DMS153 (cell line): ENCODE results near the gene PDLIM1.
A peak's percentile ranks its signal among the peaks of the same experiment; 100 is the strongest.

ENCODE experiments used
- DNase-seq: peaks from one replicate; lab custom pipeline; 2025; lab: John Stamatoyannopoulos, UW

Gene PDLIM1

DNA sequence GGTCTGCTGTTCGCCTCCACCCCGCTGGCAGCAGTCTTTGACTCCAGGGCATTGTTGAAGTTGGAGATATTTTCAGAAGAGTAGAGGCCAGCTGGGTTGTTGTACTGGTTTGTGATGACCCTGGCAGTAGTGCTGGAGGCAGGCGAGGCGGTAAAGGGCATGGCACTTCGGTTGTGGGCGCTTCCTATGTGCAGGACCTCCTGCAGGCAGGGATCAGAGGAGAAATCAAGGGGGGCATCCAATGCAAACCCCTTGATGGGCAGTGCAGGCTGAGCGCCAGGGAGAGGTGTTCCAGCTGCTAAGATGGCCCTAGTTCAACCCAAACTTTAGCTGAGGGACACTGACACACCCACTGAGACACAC, 27.0 kb downstream of the PDLIM1 start:
- no peak for DNase-seq

DNA sequence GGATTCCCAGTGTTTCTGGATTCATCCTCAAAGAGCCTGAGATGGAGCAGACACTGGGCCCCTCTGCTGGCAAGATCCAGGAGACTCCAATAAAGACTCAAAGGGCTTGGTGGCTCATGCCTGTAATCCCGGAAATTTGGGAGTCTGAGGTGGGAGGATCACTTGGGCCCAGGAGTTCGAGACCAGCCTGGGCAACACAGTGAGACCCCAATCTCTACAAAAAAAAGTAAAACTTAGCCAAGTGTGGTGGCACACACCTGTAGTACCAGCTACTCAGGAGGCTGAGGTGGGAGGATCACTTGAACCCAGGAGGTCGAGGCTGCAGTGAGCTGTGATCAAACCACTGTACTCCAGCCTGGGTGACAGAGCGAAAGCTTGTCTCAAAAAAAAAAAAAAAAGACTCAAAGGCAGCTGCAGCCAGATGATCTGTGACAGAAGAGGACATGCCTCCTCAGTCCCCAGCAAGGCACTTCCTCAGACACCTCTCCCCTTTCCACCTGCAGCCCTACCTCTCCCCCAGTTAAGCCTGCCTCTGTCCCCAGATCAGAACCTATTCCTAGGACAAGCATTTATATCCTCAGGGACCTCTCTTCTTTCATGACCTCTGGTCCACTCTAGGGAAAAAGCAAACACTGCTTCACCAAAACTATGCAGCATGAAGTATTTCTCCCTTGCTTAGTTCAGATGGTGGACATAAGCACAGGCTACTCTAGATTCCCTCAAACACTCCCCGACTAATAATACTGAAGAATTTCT, 27.9 kb downstream of the PDLIM1 start:
- no peak for DNase-seq

DNA sequence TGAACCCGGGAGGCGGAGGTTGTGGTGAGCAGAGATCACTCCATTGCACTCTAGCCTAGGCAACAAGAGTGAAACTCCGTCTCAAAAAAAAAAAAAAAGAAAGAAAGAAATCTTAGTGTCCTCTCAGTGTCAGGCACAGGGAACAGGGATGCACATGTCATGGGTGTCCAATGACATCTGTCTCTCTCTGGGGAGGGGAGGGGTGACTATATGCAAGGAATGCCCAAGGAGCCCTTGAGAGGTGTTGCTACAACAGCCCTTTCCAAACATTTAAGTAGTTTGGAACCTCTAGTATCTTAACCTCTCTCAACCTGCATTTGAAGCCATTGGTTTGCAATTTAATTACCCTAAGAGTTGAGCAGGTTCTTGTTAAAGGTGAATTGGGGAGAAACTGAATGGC, 28.9 kb downstream of the PDLIM1 start:
- no peak for DNase-seq

DNA sequence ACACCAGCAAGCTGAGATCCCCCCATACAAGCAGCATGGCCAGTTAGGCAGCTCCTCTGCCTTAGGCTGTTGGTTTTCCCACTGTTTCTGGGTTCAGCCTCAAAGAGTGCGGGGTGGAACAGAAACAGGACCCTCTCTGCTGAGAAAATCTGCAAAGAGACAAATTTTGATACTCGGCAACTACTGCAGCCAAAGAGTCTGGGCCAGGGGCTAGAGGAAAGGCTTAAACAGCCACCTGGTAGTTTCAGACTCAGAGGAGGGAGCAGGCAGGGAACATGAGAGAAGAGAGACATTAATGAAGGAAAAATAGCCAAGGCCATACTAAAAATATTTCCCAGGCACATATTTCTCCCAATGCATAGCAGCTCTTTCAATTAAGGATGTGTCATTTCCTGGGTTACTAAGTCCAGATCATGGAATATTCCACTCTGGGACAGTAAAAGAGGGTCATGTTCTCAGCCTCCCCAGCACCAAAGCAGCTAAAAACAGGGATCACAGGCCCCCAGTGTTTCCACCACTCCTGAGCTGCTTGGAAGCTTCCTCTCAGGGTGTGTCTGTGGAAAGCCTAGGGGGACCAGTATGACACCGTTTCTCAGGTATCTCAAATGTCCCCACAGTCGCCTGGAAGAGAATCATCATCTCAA, 29.8 kb downstream of the PDLIM1 start:
- DNase-seq = no peak

DNA sequence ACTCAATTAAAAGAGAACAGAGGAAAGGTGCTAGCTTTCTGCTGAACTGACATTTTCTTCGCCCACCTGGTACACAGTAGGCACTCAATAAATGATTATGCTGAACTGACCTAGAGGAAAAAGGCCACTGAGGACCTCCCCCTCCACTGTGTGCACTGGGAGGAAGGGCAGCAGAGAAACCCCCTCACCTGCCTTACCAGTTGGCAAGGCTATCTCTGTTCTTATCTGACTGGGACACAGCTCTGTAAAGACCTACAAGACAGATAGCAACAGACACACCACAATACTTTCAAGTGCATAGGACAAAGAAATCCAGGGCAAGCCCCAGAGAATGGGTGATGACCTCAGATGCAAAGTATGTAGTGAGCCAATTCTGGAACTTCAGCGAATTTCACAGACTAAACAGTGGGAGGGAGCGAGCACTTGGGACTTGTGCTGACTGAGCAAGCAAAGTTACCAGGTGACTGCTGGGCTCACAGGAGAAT, 30.4 kb downstream of the PDLIM1 start:
- DNase-seq = no peak

DNA sequence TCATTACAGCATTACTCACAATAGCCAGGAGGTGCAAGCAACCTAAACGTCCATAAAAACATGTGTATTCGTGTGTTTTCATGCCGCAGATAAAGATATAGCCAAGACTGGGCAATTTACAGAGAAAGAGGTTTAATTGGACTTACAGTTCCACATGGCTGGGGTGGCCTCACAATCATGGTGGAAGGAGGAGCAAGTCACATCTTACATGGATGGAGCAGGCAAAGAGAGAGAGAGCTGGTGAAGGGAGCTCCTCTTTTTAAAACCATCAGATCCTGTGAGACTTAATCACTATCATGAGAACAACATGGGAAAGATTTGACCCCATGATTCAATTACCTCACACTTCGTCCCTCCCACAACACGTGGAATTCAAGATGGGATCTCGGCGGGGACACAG, 33.0 kb downstream of the PDLIM1 start:
- no peak for DNase-seq

DNA sequence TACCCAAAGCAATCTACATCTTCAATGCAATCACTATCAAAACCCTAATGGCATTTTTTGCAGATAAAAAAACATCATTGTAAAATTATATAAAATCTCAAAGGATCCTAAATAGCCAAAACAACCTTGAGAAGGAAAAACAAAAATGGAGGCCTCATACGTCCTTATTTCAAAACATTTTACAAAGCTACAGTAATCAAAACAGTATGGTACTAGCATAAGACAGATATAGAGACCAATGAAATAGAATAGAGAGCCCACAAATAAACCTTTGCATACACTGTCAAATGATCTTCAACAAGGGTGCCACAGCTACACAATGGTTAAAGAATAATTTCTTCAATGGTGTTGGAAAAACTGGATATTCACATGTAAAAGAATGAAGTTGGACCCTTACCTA, 34.5 kb downstream of the PDLIM1 start:
- no peak for DNase-seq

DNA sequence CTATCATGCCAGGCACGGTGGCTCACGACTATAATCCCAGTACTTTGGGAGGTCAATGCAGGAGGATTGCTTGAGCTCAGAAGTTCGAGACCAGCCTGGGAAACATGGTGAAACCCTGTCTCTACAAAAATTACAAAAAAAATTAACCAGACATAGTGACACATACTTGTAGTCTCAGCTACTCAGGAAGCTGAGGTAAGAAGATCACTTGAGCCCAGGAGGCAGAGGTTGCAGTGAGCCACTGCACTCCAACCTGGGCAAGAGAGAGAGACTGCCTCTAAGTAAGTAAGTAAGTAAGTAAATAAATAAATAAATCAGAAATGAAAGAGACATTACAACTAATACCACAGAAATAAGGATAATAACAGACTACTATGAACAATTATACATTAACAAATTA, 36.2 kb downstream of the PDLIM1 start:
- DNase-seq = no peak

DNA sequence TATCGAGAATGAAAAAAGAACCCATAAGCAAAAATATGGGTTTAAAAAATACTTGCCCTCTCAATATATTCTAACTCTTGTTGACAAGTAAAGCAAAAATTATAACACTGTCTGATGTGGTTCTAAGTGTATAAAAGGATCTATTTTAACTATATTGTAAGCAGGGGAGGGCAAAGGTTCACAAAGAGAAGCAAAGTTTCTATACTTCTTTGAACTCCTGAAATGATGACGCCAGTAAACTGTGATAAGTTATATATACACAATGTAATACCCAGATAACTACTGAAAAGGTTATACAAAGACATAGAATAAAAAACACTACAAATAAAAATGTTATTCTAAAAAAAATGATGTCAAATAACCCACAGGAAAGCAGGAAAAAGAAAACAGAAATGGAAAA, 37.1 kb downstream of the PDLIM1 start:
- no peak for DNase-seq

DNA sequence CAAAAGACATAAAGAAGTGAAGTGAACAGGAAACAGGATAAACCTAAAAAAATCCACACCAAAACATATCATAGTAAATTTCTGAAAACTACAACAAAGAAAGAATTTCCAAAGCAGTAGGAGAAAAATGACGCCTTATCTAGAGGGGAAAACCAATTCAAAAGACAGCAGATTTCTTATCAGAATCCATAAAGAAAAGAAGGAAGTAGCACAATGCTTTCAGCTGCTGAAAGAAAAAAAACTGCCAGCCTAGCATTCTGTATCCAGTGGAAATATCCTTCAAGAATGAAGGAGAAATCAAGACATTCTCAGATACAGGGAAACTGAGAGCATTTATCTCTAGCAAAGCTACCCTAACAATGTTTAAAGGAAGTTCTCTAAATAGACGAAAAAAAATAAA, 37.8 kb downstream of the PDLIM1 start:
- no peak for DNase-seq

DNA sequence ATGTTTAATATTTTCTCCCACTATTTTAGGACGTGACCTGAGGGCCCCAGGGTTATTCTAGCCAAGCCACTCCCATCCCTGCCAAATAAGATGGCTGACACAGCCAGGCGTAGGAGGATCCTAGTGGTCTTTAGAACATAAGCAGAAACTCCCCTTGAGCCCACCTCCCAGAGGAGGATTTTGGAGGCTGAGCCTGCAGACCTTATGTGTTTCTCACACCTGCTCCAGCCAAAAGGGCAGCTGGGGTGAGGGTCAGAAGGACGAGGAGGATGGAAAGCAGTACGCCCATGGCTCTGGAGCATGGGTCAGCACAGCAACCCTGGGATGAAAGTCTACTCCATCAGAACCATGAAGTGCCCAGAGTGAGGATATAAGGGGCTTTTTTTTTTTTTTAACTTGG, 39.9 kb downstream of the PDLIM1 start:
- no peak for DNase-seq

DNA sequence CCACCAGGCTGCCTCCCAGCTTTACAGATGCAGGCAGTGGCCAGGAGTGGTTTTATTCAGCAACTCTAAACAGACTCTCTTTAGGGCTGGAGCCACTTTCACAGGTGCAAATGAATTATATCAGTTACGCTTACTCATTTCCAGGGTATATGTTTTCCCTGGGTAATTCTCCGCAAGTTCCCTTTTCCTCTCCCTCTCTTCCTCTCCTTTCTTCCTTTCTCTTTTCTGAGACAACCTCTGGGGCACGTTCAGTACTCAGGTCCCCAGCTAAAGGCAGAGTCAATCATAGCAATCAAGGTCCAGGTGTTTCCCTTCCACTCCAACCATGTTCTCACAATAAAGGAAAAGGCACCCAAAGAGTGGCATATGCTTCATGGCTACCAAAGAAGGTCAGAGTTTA, 41.3 kb downstream of the PDLIM1 start:
- no peak for DNase-seq

DNA sequence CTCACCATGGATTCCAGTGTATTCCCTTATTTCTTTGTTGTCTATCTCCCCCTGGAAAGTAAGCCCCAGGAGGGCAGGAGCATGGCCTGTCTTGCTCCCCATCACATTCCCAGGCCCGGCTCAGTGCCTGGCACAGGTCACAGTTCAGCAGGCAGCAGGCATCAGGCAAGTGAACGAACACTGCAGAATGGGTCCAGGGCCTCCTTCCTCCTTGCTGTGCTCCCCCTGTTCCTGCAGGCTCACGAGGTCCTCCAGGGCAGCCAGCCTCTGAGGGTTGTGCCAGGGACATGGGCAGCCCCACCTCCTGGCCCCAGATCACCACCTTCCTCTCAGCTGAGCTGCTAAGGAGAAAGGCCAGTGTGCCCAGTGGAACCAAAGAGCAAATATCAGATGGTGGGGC, 41.8 kb downstream of the PDLIM1 start:
- no peak for DNase-seq

DNA sequence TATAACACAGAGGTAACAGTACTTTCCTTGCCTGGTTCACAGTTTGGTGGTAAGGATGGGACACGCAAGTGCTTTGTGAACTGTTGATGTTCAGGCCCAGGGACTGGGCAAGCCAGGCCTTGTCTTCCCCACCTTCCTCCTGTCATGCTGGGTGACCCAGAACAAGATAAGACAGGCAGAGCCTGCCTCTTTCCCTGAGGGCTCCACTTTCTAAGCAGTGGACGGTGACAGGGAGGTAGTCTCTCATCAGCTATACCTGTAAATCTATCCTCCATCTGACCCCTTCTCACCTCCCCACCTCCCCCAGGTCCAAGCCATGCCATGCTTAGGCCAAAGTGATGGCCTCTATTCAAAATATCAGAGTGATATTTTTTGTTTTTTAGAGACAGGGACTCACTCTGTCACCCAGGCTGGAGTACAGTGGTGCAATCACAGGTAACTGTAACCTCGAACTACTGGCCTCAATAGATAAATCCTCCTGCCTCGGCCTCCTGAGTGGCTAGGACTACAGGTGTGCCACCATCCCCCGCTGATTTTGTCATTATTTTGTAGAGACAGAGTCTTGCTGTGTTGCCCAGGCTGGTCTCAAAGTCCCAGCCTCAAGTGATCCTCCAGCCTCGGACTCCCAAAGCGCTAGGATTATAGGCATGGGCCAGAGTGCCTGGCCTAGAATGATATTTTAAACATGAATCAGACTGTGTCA, 42.8 kb downstream of the PDLIM1 start:
- DNase-seq = no peak

DNA sequence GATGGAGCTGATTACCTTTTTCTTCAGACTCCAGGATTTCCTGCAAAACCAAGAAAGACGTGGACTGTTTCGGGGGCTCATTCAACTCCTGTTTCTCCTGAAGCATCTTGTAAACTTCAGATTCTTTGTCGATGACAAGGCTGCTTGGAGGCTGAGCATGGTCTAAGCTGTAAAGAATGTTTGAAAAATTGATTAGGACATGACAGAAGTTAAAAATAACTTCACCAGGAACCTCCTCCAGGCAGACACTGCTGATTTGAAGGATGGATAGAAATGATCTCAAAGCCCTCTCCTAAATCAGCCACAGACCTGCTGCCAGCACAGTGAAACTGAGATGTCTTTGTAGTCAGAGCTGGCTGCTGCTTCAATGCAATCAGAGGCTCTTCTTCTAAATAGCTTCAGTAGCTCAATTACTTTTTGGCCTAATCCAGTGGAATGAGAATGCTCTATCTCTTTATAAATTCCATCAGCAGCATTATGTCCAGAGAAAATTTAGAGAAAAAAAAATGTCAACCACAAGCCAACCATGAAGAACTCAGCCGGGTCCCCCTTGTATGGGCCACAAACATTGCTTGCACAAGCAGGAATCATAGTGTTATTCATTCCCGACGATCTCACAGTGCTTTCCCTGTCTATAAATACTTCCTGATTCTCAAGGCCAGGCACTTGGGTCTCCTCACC, 43.5 kb downstream of the PDLIM1 start:
- DNase-seq = no peak

DNA sequence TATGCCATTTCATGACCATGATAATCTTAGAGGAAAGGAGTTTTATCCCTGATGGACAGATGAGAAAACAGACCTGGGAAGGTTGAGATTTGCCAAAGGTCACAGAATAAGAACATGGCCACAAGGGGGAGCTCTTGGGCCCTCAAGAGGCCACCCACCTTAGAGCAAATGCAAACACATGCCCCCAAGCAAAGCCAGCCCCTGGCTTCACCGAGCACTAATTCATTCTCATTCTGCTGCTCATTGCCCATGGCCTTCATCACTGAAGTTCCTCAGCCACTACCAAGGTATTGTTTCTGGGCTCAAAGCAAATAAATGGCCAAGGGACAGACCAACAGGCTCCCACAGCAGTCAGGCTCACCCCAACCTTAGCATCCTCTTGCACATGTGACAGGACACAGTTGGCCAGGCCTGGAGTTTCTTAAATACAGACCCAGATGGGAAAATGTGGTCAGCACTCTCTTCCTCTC, 44.2 kb downstream of the PDLIM1 start:
- DNase-seq = peak; percentile 12

DNA sequence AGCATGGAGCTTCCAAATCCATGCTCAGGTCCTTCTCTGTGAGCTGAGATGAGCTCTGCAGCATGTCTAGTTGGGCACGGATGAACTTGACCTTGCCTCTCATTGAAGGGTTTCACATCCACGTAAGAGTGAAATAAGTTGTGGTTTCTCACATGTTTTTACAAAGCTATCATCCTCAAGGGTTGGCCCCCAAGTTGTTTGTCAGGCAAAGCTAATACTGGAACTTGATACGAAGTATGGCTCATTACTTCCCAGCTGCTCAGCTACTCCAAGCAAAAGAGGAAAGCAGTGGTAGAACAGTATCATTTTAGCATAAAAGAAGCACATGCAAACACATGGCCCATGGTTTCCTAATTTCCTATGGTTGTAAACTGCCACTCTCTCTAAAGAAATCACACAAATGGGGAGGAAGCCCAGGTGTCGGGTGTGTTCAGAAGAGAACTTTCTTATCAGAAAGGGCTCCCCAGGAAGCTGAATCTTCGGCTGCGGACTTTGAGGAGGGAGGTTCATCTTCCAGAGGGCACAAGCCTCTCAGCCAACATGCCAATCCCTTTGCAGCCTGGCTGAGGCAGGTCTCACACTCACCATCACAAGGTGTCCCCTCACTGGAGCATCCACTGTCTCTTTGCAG, 45.3 kb downstream of the PDLIM1 start:
- DNase-seq = no peak

DNA sequence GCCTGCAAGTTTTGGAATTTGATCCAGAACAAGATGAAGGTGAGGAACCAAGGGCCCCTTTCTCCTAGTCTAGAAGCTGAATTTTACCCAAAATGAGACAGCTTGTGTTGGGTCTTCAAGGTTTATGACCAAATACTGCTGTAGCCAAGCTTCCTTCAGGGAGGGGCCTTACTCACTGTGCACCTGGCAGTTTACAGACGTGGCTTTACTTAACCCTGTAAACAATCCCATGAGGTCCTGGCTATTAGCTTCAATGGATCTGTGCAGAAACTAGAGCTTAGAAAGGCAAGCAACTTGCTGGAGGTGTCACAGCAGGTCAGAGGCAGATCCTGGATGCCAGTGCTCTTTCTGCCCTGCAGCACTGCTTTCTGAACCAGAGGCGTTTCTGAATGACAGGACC, 46.7 kb downstream of the PDLIM1 start:
- DNase-seq = no peak

DNA sequence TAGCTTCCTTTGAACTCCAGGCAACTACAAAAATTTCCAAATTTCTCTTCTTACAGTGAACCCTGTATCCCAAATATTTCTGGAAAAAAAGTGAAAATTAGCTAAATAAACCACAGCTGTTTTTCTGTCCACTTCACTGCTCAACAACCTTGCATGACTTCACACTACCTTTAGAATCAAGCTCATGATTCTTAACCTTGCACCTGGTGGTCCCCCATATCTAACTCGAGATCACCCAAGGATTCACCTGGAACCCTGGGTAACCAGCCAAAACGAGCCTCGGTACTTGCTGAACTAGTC, 47.5 kb downstream of the PDLIM1 start:
- DNase-seq = no peak

DNA sequence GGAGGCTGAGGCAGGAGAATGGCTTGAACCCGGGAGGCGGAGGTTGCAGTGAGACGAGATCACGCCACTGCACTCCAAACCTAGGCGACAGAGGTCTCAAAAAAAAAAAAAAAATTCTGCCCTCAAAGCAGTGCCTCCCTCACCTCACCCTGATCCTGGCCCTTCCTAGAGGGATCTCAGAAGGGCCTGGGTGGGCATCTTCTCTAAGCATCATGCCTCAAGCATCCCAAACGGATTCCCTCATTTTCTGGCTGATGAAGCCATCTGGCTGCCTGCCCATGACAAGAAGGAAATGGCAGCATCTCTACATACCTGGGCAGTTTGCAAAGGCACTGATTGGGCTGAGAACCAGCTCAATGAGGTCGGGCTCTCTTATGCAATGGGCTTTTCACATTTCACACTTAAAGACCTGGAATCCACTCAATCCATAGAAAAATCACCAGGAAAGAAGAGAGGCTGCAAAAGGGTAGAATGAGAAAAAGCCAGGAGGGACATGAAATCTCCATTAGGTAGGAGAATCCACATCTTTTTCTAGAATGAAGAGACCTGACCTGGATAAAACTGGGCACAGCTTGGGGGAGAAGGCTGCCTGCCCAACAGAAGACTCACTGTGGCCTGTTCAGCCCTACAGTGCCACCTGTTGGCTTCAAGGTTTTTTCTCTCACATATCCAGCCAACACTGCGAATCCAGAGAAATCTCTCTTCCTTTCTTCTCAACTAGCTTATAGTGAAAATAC, 48.1 kb downstream of the PDLIM1 start:
- DNase-seq = peak; percentile 17

DNA sequence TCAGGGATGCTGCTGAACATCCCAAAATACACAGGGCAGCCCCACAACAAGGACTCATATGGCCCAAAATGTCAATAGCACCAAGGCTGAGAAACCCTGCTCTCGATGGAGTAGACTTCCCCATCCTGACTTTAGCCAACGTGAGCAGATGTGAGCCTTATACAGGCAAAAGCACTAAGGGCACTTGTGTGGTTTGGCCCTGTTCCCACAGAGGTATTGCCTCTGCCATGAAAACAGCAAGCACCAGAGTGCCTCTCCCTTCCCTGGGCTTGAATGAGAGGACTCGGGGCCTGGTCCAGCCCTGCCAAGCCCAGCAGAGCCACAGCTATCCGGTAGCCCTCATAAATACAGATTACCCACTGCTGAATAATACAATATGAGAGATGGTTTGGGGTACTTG, 49.3 kb downstream of the PDLIM1 start:
- peak; percentile 83 for DNase-seq

DNA sequence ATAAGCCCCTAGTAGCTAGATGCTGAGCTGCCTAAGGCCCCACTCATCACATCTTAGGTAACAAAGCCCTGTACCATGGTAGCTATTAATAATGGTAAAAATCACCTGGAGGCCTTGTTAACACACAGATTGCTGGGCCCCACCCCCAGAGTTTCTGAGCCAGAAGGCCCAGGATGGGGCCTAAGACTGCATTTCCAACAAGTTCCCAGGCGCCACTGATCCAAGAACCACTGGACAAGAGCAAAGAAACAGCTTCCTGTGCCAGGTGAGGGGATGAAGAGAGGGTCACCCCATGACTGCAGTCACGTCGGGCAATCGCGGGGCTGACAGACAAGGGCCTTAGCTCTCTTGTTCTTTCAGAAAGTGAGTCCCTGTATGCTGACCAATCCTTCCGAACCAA, 50.0 kb downstream of the PDLIM1 start:
- no peak for DNase-seq
